GM12874 (cell line): ENCODE data around the gene ZNF208.
"Not testable (repeated sequence)": the region's sequence is repeated elsewhere in the genome, so short reads cannot be mapped to it uniquely, and the experiment has no call there.

Experiments used
- CTCF ChIP-seq: IDR thresholded peaks from 2 replicates; pipeline ENCODE4 v1.5.1; 2011; ENCODE audit warnings: low read depth, mild to moderate bottlenecking, control low read depth, low read length, moderate library complexity; ENCODE audit not compliant: insufficient read depth

ZNF208 gene

GRCh38 chr19:22010437-22011143 lies at the start of gene ZNF208:
Gene ZNF208 (minus strand): TSS chr19:22010943. CDS start chr19:22010794, 149 bp downstream.
- not testable (repeated sequence) for TF ChIP-seq CTCF

DNA sequence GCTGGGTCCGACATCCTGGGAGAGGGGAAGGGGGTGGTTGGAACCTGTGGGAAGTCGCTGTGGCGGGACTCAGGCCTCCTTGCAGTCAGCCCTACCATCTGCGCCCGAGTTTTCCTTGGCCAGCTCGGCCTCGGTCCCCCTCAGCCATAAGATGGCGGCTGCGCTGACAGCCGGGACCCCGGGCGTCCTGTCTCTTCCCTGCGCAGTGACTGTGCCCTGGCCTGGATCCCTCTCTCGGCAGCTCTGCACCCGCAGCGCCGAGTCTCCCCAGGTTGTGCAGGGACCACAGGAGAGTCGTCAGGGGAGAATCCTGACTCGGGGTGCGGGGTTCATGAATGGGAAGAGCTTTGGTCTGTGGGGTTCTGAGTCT lies 41.9 kb upstream of the ZNF208 start:
- TF ChIP-seq CTCF: no peak

DNA sequence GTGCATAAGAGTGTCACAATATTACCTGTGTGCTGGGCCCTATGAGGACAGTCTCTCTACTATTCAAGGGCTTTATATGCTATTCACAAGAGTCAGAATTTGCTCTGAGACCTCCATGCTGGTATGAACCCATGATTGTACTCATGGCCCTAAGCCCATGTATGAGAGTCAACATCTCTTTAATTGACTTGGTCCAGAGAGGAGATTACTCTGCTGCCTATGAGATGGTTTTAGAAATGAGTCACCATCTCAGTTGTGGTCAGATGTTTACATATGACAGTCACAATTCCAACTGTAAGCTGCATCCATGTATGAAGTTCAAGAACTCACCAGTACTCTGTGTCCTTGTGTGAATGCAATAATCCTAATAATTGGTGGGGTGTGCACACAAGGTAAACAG lies 19.9 kb upstream of the ZNF208 start:
- no peak for TF ChIP-seq CTCF

DNA sequence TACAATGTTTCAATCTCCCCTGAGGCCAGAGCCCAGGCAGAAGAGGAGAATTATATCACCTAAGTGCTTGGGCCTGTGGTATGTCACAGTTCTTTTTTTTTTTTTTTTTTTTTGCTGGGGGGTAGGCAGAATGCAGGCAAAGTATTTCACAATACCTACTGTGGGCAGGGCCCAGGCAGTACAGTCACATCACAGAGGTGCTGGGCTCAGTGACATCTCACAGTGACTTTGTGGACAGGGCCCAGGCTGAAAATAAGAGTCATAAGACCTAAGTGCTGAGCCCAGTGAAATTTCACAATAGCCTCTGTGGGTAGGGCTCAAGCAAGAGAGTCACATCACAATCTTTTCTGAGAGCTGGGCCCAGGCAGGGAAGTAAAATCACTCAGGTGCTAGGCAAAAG lies 15.9 kb upstream of the ZNF208 start:
- no peak for TF ChIP-seq CTCF

DNA sequence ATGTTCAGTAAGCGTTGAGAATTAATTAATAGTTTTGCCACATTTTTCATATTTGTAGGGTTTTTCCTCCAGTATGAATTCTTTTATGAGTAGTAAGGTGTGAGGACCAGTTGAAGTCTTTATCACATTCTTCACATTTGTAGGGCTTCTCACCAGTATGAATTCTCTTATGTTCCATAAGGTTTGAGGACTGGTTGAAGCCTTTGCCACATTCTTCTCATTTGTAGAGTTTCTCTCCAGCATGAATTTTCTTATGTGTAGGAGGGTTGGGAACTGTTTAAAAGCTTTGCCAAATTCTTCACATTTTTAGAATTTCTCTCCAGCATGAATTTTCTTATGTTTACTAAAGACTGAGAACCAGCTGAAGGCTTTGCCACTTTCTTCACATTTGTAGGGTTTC lies 40.3 kb downstream of the ZNF208 start:
- TF ChIP-seq CTCF: no peak

DNA sequence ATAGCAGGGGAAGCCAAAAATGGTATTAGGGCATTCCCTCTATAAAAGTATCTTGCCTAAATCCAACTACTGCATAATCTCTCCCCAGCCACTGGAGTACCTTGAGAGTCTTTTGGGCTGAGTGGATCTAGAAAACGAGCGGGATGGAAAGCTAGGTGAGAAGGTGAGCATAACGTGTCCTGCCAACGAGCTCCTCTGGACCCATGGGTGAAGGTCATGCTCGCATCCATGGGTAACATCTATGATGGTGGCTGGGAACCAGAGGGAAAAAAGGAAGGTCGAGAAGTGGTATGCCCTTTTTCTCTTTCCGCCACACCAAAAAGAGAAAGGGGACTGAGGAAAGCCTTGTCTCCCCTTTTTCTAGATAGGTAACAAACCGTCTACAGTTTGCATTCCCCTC lies 63.0 kb downstream of the ZNF208 start:
- no peak for TF ChIP-seq CTCF

DNA sequence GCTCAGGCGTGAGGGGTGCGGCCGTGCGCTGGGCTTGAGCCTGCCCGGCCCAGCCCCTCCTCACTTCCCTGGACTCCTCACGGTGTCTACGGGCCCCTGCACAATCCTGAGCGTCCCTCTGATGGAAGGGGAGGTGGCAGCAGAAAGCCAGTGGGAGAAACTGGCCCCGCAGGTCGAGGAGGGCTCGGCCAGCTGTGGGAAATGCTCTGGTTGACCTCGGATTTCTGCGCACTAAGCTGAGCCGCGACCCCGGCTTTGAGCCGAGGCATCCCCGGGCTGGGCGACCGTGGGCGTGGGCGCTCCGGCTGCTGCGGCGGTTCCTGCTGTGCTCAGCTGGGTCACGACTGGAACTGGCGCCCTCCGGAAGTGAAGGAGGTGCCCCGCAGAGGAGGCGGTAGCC lies 70.1 kb downstream of the ZNF208 start:
- TF ChIP-seq CTCF: no peak
